Chondrocyte (in vitro differentiated cells): ENCODE data around the gene EREG. TPM values are rescaled to one million over a fixed set of nuclear protein-coding genes. Genes with fewer than 3 reads are reported as not detected.

Source experiments
- DNase-seq: peaks from one replicate; pipeline ENCODE4 v3.0.0; 2021; ENCODE audit warnings: mixed read lengths, low spot score
- H3K27ac Mint-ChIP-seq: one replicate; pipeline ENCODE4 v1.8.0; 2021; ENCODE audit warnings: mild to moderate bottlenecking, moderate library complexity, mixed read lengths; ENCODE audit not compliant: unreplicated experiment
- H3K27me3 Mint-ChIP-seq: 2 replicates; pipeline ENCODE4 v1.8.0; 2021; ENCODE audit warnings: low read depth, mixed read lengths
- H3K36me3 Mint-ChIP-seq: 2 replicates; pipeline ENCODE4 v1.8.0; 2021; ENCODE audit warnings: low read depth, mixed read lengths
- H3K4me1 Mint-ChIP-seq: 2 replicates; pipeline ENCODE4 v1.8.0; 2021; ENCODE audit warnings: low read depth, mild to moderate bottlenecking, mixed read lengths
- H3K4me3 Mint-ChIP-seq: one replicate; pipeline ENCODE4 v1.8.0; 2021; ENCODE audit warnings: mild to moderate bottlenecking, moderate library complexity, mixed read lengths; ENCODE audit not compliant: unreplicated experiment
- H3K9me3 Mint-ChIP-seq: 2 replicates; pipeline ENCODE4 v1.8.0; 2021; ENCODE audit warnings: low read depth, mixed read lengths
- CTCF ChIP-seq: fragments of 200-600 bp; sonication (generic); IDR thresholded peaks from 2 replicates; pipeline ENCODE4 v1.5.0; 2021; ENCODE audit warnings: antibody characterized with exemption, mild to moderate bottlenecking, moderate library complexity
- long read RNA-seq: library from polyadenylated mRNA; stranded (forward); transcript quantifications from one replicate; pipeline ENCODE4 v2.0.0, GENCODE V29; 2021
- total RNA-seq: library from RNA; stranded (reverse); gene quantifications from 3 replicates; pipeline ENCODE4 v1.2.1, GENCODE V29; 2021

Gene EREG
- not detected in 3 replicates for total RNA-seq
- long read RNA-seq, result 0 reads

- TF ChIP-seq CTCF, result no peak
- H3K36me3 Mint-ChIP-seq, result no peaks in the 10 kb centered on the region
- peak within 1 kb of the TSS; percentile 65 for H3K4me3 Mint-ChIP-seq
- H3K4me1 Mint-ChIP-seq, result peaks cover 17% of the 10 kb centered on the region
- H3K27ac Mint-ChIP-seq, result no peak within 1 kb of the TSS
- peak; percentile 85 for DNase-seq
- H3K27me3 Mint-ChIP-seq, result peaks cover 42% of the 10 kb centered on the region
- H3K9me3 Mint-ChIP-seq, result no peaks in the 10 kb centered on the region
Measured at GRCh38 chr4:74364652-74365491, at the start of gene EREG. Gene EREG (plus strand): TSS chr4:74365145. CDS start chr4:74365309, 164 bp downstream.

- H3K36me3 Mint-ChIP-seq, result no peaks in the 10 kb centered on the region
- no peak overlapping the region for H3K4me3 Mint-ChIP-seq
- H3K27ac Mint-ChIP-seq, result no peak overlapping the region
- H3K4me1 Mint-ChIP-seq, result peaks cover 8% of the 10 kb centered on the region
- DNase-seq, result no peak
- H3K9me3 Mint-ChIP-seq, result no peaks in the 10 kb centered on the region
- H3K27me3 Mint-ChIP-seq, result no peaks in the 10 kb centered on the region
- TF ChIP-seq CTCF, result no peak
Measured at GRCh38 chr4:74315376-74315775, 49.6 kb upstream of the EREG start.

- no peak overlapping the region for H3K4me3 Mint-ChIP-seq
- no peak for TF ChIP-seq CTCF
Measured at GRCh38 chr4:74316397-74316796, 48.5 kb upstream of the EREG start.

GRCh38 chr4:74317616-74318246 lies 47.2 kb upstream of the EREG start:
- no peak for DNase-seq
- Mint-ChIP-seq H3K36me3 (no peaks in the 10 kb centered on the region), H3K9me3 (no peaks in the 10 kb centered on the region), H3K27ac (no peak overlapping the region), H3K4me1 (peaks cover 9% of the 10 kb centered on the region), H3K27me3 (peaks cover 16% of the 10 kb centered on the region), H3K4me3 (no peak overlapping the region)
- TF ChIP-seq CTCF, result no peak

More at GRCh38 chr4:74316397-74316796, 48.5 kb upstream of the EREG start:
- no peaks in the 10 kb centered on the region for H3K36me3 Mint-ChIP-seq
- no peak for DNase-seq
- H3K9me3 Mint-ChIP-seq, result no peaks in the 10 kb centered on the region
- H3K27ac Mint-ChIP-seq, result peak overlapping the region; percentile 83
- H3K27me3 Mint-ChIP-seq, result peaks cover 7% of the 10 kb centered on the region
- H3K4me1 Mint-ChIP-seq, result peaks cover 12% of the 10 kb centered on the region

GRCh38 chr4:74318276-74318675 lies 46.7 kb upstream of the EREG start:
- DNase-seq, result no peak
- Mint-ChIP-seq H3K4me3 (no peak overlapping the region), H3K36me3 (no peaks in the 10 kb centered on the region), H3K4me1 (peaks cover 9% of the 10 kb centered on the region), H3K27ac (no peak overlapping the region), H3K27me3 (peaks cover 17% of the 10 kb centered on the region), H3K9me3 (no peaks in the 10 kb centered on the region)
- no peak for TF ChIP-seq CTCF
